ENCODE measurements around the gene KCNQ2.

DNA sequence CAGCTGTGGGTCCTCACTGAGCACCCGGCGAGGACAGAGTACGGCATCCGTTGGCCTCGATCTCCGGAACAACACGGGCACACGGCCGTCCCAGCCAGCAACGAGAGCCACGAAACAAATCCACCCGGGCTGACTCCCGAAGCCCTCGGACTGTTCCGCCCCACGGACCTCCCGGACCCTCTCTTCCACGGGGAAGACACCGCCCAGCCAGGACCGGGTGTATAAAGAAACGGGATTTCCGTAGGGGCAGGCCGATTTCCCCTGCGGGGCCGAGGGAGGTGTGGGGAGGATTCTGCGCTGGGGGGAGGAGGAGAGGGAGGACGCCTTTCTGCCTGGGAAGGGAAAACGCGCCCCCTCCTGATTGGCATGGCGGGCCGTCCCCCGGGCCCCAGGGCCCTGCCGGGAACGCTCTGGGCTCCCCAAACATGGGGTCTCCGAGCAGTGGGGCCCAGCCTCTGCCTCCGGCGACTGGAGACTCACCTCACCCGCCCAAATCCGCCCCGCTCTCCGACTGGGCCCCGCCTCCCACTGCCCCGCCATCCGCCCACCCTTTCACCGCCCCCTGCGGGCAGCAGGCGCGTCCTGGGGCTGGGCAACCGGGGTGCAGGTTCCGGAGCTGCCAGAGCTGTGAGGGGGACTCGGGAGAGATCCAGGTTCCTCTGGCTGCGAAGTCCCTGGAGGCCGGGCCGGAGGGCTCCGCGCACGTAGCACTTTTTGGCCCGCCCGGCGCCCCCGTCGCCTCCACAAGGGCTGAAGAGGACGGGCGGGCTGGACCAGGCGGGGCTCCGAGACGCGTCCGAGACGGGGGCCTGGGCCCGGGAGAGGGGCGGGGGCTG lies 47.4 kb upstream of the KCNQ2 start:
- TF ChIP-seq, protein P1, sequence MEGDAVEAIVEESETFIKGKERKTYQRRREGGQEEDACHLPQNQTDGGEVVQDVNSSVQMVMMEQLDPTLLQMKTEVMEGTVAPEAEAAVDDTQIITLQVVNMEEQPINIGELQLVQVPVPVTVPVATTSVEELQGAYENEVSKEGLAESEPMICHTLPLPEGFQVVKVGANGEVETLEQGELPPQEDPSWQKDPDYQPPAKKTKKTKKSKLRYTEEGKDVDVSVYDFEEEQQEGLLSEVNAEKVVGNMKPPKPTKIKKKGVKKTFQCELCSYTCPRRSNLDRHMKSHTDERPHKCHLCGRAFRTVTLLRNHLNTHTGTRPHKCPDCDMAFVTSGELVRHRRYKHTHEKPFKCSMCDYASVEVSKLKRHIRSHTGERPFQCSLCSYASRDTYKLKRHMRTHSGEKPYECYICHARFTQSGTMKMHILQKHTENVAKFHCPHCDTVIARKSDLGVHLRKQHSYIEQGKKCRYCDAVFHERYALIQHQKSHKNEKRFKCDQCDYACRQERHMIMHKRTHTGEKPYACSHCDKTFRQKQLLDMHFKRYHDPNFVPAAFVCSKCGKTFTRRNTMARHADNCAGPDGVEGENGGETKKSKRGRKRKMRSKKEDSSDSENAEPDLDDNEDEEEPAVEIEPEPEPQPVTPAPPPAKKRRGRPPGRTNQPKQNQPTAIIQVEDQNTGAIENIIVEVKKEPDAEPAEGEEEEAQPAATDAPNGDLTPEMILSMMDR (conservative IDR thresholded peaks at IDR 0.05; ENCODE audit: low read depth in 2 of 2), result peak in 1 of 2 experiments; percentile 3; a peak in 1 of 4 replicates
- TF ChIP-seq EZH2phosphoT487 (IDR thresholded peaks at IDR 0.05; ENCODE audit: unreplicated experiment), result no peak
- no peak for TF ChIP-seq POLR2AphosphoS5 (IDR thresholded peaks at IDR 0.05; ENCODE audit: low read depth)
- TF ChIP-seq, protein P2, sequence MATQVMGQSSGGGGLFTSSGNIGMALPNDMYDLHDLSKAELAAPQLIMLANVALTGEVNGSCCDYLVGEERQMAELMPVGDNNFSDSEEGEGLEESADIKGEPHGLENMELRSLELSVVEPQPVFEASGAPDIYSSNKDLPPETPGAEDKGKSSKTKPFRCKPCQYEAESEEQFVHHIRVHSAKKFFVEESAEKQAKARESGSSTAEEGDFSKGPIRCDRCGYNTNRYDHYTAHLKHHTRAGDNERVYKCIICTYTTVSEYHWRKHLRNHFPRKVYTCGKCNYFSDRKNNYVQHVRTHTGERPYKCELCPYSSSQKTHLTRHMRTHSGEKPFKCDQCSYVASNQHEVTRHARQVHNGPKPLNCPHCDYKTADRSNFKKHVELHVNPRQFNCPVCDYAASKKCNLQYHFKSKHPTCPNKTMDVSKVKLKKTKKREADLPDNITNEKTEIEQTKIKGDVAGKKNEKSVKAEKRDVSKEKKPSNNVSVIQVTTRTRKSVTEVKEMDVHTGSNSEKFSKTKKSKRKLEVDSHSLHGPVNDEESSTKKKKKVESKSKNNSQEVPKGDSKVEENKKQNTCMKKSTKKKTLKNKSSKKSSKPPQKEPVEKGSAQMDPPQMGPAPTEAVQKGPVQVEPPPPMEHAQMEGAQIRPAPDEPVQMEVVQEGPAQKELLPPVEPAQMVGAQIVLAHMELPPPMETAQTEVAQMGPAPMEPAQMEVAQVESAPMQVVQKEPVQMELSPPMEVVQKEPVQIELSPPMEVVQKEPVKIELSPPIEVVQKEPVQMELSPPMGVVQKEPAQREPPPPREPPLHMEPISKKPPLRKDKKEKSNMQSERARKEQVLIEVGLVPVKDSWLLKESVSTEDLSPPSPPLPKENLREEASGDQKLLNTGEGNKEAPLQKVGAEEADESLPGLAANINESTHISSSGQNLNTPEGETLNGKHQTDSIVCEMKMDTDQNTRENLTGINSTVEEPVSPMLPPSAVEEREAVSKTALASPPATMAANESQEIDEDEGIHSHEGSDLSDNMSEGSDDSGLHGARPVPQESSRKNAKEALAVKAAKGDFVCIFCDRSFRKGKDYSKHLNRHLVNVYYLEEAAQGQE (IDR thresholded peaks at IDR 0.05; ENCODE audit: unreplicated experiment), result no peak
- TF ChIP-seq CREB1 (CRISPR knock-in tag; IDR thresholded peaks at IDR 0.05; ENCODE audit: low read depth), result no peak
- no peak for TF ChIP-seq EZH2 (IDR thresholded peaks at IDR 0.05; ENCODE audit: low read depth, unreplicated experiment)
- TF ChIP-seq, protein P3, sequence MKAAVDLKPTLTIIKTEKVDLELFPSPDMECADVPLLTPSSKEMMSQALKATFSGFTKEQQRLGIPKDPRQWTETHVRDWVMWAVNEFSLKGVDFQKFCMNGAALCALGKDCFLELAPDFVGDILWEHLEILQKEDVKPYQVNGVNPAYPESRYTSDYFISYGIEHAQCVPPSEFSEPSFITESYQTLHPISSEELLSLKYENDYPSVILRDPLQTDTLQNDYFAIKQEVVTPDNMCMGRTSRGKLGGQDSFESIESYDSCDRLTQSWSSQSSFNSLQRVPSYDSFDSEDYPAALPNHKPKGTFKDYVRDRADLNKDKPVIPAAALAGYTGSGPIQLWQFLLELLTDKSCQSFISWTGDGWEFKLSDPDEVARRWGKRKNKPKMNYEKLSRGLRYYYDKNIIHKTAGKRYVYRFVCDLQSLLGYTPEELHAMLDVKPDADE (IDR thresholded peaks at IDR 0.05), result no peak
- no peak for TF ChIP-seq STAT1 (IDR thresholded peaks at IDR 0.05; ENCODE audit: unreplicated experiment)
- no peak for TF ChIP-seq JUNB (IDR thresholded peaks at IDR 0.05; ENCODE audit: unreplicated experiment)
- TF ChIP-seq ZNF114 (CRISPR knock-in tag; IDR thresholded peaks at IDR 0.05), result no peak
- TF ChIP-seq NANOG (IDR thresholded peaks at IDR 0.05; ENCODE audit: borderline replicate concordance), result no peak

Measured in GM23338 (cell line).